H1 (cell line): ENCODE measurements around the gene SMARCB1. TPM values are rescaled to one million over a fixed set of nuclear protein-coding genes. Genes with fewer than 3 reads are reported as not detected.
A peak's percentile ranks its signal among the peaks of the same experiment; 100 is the strongest.

Experiments
- KDM4A ChIP-seq: IDR thresholded peaks from one replicate; pipeline ENCODE4 v1.7.1; 2012; ENCODE audit warnings: low read depth, mild to moderate bottlenecking, moderate library complexity, low read length, inconsistent platforms; ENCODE audit not compliant: severe bottlenecking
- PHF8 ChIP-seq: fragments of 200-600 bp; sonication (generic); conservative IDR thresholded peaks from 2 replicates; pipeline ENCODE4 v1.7.1; 2012; ENCODE audit warnings: low read depth, mild to moderate bottlenecking, inconsistent platforms, low read length, moderate library complexity
- RFX5 ChIP-seq: IDR thresholded peaks from 2 replicates; pipeline ENCODE4 v1.6.1; 2011; ENCODE audit warnings: low read depth, low read length, improper control_type of control experiment, borderline replicate concordance
- polyA plus RNA-seq, 7 experiments: library from polyadenylated mRNA; depleted of rRNA in 3 of 7; stranded (reverse) in 5 of 7; unstranded in 2 of 7; fragments of >200 nt in 5 of 7; fragments of 200-250 nt in 2 of 7; gene quantifications; 1 replicate in 5 of 7; 2 replicates in 1 of 7; 4 replicates in 1 of 7; pipeline versions ENCODE4 v1.2.1 to v1.2.3, GENCODE V29; 2011 to 2013; ENCODE audit warnings: missing spikeins in 2 of 7, mixed read lengths in 2 of 7
- total RNA-seq: library from RNA; stranded (reverse); fragmentation: NEBNext Ultra II Directional; extraction: Animal tissue kit (Norgen Biotek cat#: 25700); gene quantifications from 2 replicates; pipeline ENCODE4 v1.2.1, GENCODE V29; 2021
- TF ChIP-seq, protein P1 (sequence below), 3 experiments: IDR thresholded peaks; 1 replicate in 2 of 3; 2 replicates in 1 of 3; pipeline versions ENCODE4 v1.5.1 to v1.6.1; 2011; ENCODE audit warnings: low read length in 3 of 3, mild to moderate bottlenecking in 3 of 3, inconsistent platforms in 2 of 3, low read depth in 1 of 3, moderate library complexity in 1 of 3; ENCODE audit not compliant: insufficient read depth in 1 of 3; ENCODE audit errors: control extremely low read depth in 1 of 3

SMARCB1 gene
- total and polyA plus RNA-seq, 2 of the 8 experiments (the other 6 are each of a cell fraction or from before 2014, with no cell fraction given), result 116 to 145 TPM

DNA sequence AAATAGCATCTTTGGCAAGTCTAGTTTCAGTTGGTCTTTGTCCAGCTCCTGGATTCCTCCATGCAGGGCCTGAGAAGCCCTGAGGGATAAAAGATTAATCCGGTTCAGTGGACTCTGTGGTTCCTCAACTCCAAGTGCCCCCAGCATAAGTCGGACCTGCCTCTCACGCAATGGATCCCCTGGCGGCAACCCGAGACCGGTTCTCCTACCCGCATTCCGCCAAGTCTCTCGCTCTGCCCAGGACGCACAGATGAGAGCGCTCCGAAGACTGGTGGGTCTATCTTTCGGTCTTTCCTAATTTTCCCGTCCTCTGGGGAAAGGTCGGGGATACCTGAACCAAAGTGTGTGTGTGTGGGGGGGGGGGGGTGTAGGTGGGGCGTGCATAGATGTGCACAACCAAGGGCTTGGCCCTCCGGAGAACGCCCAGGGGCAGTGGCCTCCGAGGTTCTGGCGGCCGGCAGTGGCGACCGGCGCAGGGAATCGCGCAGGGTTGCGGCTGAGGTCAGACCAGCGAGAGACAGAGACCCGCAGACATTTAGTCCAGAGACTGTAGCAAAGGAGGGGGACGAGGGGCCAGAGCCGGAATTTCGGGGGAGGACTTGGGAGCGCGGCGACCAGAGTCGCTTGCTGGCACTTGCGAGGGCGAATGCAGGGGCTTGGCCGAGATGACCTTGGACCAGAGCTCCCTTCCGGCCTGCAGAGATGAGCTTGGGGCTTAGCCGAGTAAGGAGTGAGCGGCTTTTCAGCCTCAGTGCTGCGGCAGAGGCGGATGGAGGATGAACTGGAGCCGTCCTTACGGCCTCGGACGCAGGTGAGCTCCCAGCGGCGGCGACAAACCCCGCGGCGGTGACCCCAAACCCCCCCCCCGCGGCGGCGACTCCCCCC is 70.2 kb downstream of the SMARCB1 start (continued):
- no peak for TF ChIP-seq RFX5
- TF ChIP-seq KDM4A, result peak; percentile 46
- TF ChIP-seq, protein P1, sequence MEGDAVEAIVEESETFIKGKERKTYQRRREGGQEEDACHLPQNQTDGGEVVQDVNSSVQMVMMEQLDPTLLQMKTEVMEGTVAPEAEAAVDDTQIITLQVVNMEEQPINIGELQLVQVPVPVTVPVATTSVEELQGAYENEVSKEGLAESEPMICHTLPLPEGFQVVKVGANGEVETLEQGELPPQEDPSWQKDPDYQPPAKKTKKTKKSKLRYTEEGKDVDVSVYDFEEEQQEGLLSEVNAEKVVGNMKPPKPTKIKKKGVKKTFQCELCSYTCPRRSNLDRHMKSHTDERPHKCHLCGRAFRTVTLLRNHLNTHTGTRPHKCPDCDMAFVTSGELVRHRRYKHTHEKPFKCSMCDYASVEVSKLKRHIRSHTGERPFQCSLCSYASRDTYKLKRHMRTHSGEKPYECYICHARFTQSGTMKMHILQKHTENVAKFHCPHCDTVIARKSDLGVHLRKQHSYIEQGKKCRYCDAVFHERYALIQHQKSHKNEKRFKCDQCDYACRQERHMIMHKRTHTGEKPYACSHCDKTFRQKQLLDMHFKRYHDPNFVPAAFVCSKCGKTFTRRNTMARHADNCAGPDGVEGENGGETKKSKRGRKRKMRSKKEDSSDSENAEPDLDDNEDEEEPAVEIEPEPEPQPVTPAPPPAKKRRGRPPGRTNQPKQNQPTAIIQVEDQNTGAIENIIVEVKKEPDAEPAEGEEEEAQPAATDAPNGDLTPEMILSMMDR (IDR thresholded peaks at IDR 0.05; ENCODE audit: control extremely low read depth in 1 of 3, insufficient read depth in 1 of 3, low read depth in 1 of 3, low read length in 3 of 3), result peak in 2 of 3 experiments; percentile 18 to 31; a peak in 2 of 4 replicates
- TF ChIP-seq PHF8, result peak; percentile 21
- TF ChIP-seq, all 59 proteins: peak for 10
